Astrocyte (in vitro differentiated cells and primary cell): ENCODE results near the gene COPZ1. TPM values are rescaled to one million over a fixed set of nuclear protein-coding genes. Genes with fewer than 3 reads are reported as not detected.

ENCODE experiments used
- DNase-seq: peaks from one replicate; pipeline ENCODE4 v3.0.0-alpha.2; 2010; ENCODE audit warnings: low read depth
- FAIRE-seq: peaks from 2 replicates; lab custom pipeline; 2011; peaks lifted over from hg19 to GRCh38; lab: Jason Lieb, UNC
- H2AFZ ChIP-seq: 2 replicates; pipeline ENCODE4 v1.6.0; 2012; ENCODE audit warnings: low read depth, low read length, inconsistent platforms
- H3K27ac ChIP-seq: 2 replicates; pipeline ENCODE4 v1.5.1; 2011; ENCODE audit warnings: low read depth, low read length, inconsistent platforms
- H3K27me3 ChIP-seq: 2 replicates; pipeline ENCODE4 v1.6.0; 2011; ENCODE audit warnings: low read length, inconsistent platforms; ENCODE audit not compliant: insufficient read depth
- H3K36me3 ChIP-seq: 2 replicates; pipeline ENCODE4 v1.5.1; 2011; ENCODE audit warnings: low read length, inconsistent platforms; ENCODE audit not compliant: insufficient read depth
- H3K4me1 ChIP-seq: 2 replicates; pipeline ENCODE4 v1.5.1; 2011; ENCODE audit warnings: low read length, inconsistent platforms; ENCODE audit not compliant: insufficient read depth
- H3K4me2 ChIP-seq: 2 replicates; pipeline ENCODE4 v1.6.0; 2012; ENCODE audit warnings: low read length, inconsistent platforms
- H3K4me3 ChIP-seq: 2 replicates; pipeline ENCODE4 v1.5.1; 2011; ENCODE audit warnings: low read depth, mild to moderate bottlenecking, low read length, inconsistent platforms; ENCODE audit not compliant: insufficient read depth
- H3K79me2 ChIP-seq: 2 replicates; pipeline ENCODE4 v1.6.0; 2012; ENCODE audit warnings: mild to moderate bottlenecking, low read length, inconsistent platforms; ENCODE audit not compliant: insufficient read depth
- H3K9ac ChIP-seq: 2 replicates; pipeline ENCODE4 v1.6.0; 2012; ENCODE audit warnings: mild to moderate bottlenecking, low read length, inconsistent platforms
- H3K9me3 ChIP-seq: 2 replicates; pipeline ENCODE4 v1.5.1; 2012; ENCODE audit warnings: low read depth, mild to moderate bottlenecking, low read length, inconsistent platforms; ENCODE audit not compliant: insufficient read depth
- H4K20me1 ChIP-seq: 2 replicates; pipeline ENCODE4 v1.6.0; 2012; ENCODE audit warnings: low read length, inconsistent platforms; ENCODE audit not compliant: insufficient read depth
- H3K27ac Mint-ChIP-seq: one replicate; pipeline ENCODE4 v1.8.0; 2021; ENCODE audit warnings: mild to moderate bottlenecking, mixed read lengths; ENCODE audit not compliant: unreplicated experiment
- H3K27me3 Mint-ChIP-seq: one replicate; pipeline ENCODE4 v1.8.0; 2021; ENCODE audit warnings: low read depth, mixed read lengths; ENCODE audit not compliant: unreplicated experiment
- H3K36me3 Mint-ChIP-seq: one replicate; pipeline ENCODE4 v1.8.0; 2021; ENCODE audit warnings: low read depth, mixed read lengths; ENCODE audit not compliant: unreplicated experiment
- H3K4me1 Mint-ChIP-seq: one replicate; pipeline ENCODE4 v1.8.0; 2021; ENCODE audit warnings: low read depth, mixed read lengths; ENCODE audit not compliant: unreplicated experiment
- H3K4me3 Mint-ChIP-seq: one replicate; pipeline ENCODE4 v1.8.0; 2021; ENCODE audit warnings: mild to moderate bottlenecking, moderate library complexity, mixed read lengths; ENCODE audit not compliant: unreplicated experiment
- H3K9me3 Mint-ChIP-seq: one replicate; pipeline ENCODE4 v1.8.0; 2021; ENCODE audit warnings: mild to moderate bottlenecking, mixed read lengths; ENCODE audit not compliant: unreplicated experiment
- CTCF ChIP-seq: IDR thresholded peaks from 2 replicates; pipeline ENCODE4 v1.5.1; 2011; ENCODE audit warnings: low read depth, mild to moderate bottlenecking, inconsistent platforms, low read length, moderate library complexity; ENCODE audit not compliant: insufficient read depth
- EZH2 ChIP-seq: IDR thresholded peaks from 2 replicates; pipeline ENCODE4 v1.6.1; 2012; ENCODE audit warnings: mild to moderate bottlenecking, low read length, inconsistent platforms; ENCODE audit not compliant: insufficient read depth
- total RNA-seq: library from RNA; stranded (reverse); gene quantifications from 2 replicates; pipeline ENCODE4 v1.2.1, GENCODE V29; 2021

COPZ1 gene
- total RNA-seq, 1 donor from 2014 or later = 136 TPM

GRCh38 chr12:54357506-54358190 lies 32.7 kb downstream of the COPZ1 start:
- no peak for TF ChIP-seq CTCF
- peaks cover 41% of the 10 kb centered on the region for H3K4me1 ChIP-seq
- no peak overlapping the region for H3K4me3 Mint-ChIP-seq
- FAIRE-seq (no peak), DNase-seq (no peak)
- H3K36me3 ChIP-seq = no peaks in the 10 kb centered on the region
- no peaks in the 10 kb centered on the region for H3K9me3 ChIP-seq
- peak overlapping the region; percentile 100 for H3K4me2 ChIP-seq
- no peaks in the 10 kb centered on the region for H3K27me3 Mint-ChIP-seq
- H3K36me3 Mint-ChIP-seq = no peaks in the 10 kb centered on the region
- H4K20me1 ChIP-seq = no peaks in the 10 kb centered on the region
- peak overlapping the region; percentile 100 for H3K9ac ChIP-seq
- no peak overlapping the region for H3K27ac ChIP-seq
- H3K79me2 ChIP-seq = no peaks in the 10 kb centered on the region
- no peak overlapping the region for H2AFZ ChIP-seq
- H3K4me1 Mint-ChIP-seq = peaks cover 31% of the 10 kb centered on the region
- peak overlapping the region; percentile 71 for H3K4me3 ChIP-seq
- H3K27me3 ChIP-seq = no peaks in the 10 kb centered on the region
- H3K9me3 Mint-ChIP-seq = no peaks in the 10 kb centered on the region
- no peak overlapping the region for H3K27ac Mint-ChIP-seq

- TF ChIP-seq CTCF = no peak
- TF ChIP-seq EZH2 = no peak
- Mint-ChIP-seq H3K36me3 (no peaks in the 10 kb centered on the region), H3K27ac (no peak overlapping the region), H3K9me3 (no peaks in the 10 kb centered on the region), H3K4me3 (no peak overlapping the region), H3K27me3 (peaks cover 5% of the 10 kb centered on the region), H3K4me1 (peaks cover 24% of the 10 kb centered on the region)
- FAIRE-seq = no peak
- H3K9ac ChIP-seq = peak overlapping the region; percentile 100
- peak overlapping the region; percentile 97 for H3K27ac ChIP-seq
- H3K36me3 ChIP-seq = no peaks in the 10 kb centered on the region
- no peaks in the 10 kb centered on the region for H4K20me1 ChIP-seq
- peak overlapping the region; percentile 92 for H2AFZ ChIP-seq
- H3K4me1 ChIP-seq = peaks cover 34% of the 10 kb centered on the region
- DNase-seq = no peak
- H3K4me3 ChIP-seq = peak overlapping the region; percentile 71
- no peaks in the 10 kb centered on the region for H3K27me3 ChIP-seq
- no peaks in the 10 kb centered on the region for H3K79me2 ChIP-seq
- no peaks in the 10 kb centered on the region for H3K9me3 ChIP-seq
- H3K4me2 ChIP-seq = peak overlapping the region; percentile 100
Measured at GRCh38 chr12:54358191-54358944, 33.4 kb downstream of the COPZ1 start.
